K562 (cell line): Measurements from ENCODE around the gene NAPEPLD. TPM values are rescaled to one million over a fixed set of nuclear protein-coding genes. Genes with fewer than 3 reads are reported as not detected.

Experiments used
- CHD1 ChIP-seq: fragments of 200-600 bp; sonication (generic); IDR thresholded peaks from one replicate; pipeline ENCODE4 v1.6.1; 2012; ENCODE audit warnings: mild to moderate bottlenecking, moderate library complexity, low read length, inconsistent platforms
- CREB3L1 ChIP-seq: fragments of 450-650 bp; IDR thresholded peaks from 2 replicates; pipeline ENCODE4 v1.6.1; 2014; ENCODE audit warnings: low read depth, mild to moderate bottlenecking, moderate library complexity, borderline replicate concordance
- CSDE1 ChIP-seq, 2 experiments: fragments of 450-650 bp; IDR thresholded peaks; 2 replicates each; pipeline ENCODE4 v1.6.1; 2016; ENCODE audit warnings: mild to moderate bottlenecking in 1 of 2
- CXXC5 ChIP-seq: fragments of 250-450 bp; sonication (Bioruptor Pico); IDR thresholded peaks from 2 replicates; pipeline ENCODE4 v1.8.0; 2022; ENCODE audit warnings: inconsistent platforms, mild to moderate bottlenecking, moderate library complexity
- GABPA ChIP-seq: fragments of 200-800 bp; sonication (Bioruptor generic); conservative IDR thresholded peaks from 2 replicates; pipeline ENCODE4 v1.6.1; 2016; ENCODE audit warnings: low read depth, missing genetic modification characterization, missing compliant biosample characterization
- GABPB2 ChIP-seq: fragments of 250-450 bp; sonication (Bioruptor Pico); conservative IDR thresholded peaks from 2 replicates; pipeline ENCODE4 v1.5.1; 2021; ENCODE audit warnings: mild to moderate bottlenecking
- KLF16 ChIP-seq: IDR thresholded peaks from 2 replicates; pipeline ENCODE4 v1.6.1; 2016; ENCODE audit warnings: antibody characterized with exemption
- MEF2A ChIP-seq: IDR thresholded peaks from 2 replicates; pipeline ENCODE4 v1.6.1; 2011; ENCODE audit warnings: low read depth, mild to moderate bottlenecking, low read length, moderate library complexity; ENCODE audit not compliant: control insufficient read depth
- MIER1 ChIP-seq: fragments of 450-650 bp; IDR thresholded peaks from 2 replicates; pipeline ENCODE4 v1.6.1; 2016; ENCODE audit warnings: antibody characterized with exemption, mild to moderate bottlenecking, low read depth
- MTA2 ChIP-seq: fragments of 450-650 bp; IDR thresholded peaks from 2 replicates; pipeline ENCODE4 v1.6.1; 2016; ENCODE audit warnings: low read depth
- NEUROD1 ChIP-seq: fragments of 150-350 bp; IDR thresholded peaks from 2 replicates; pipeline ENCODE4 v1.6.1; 2014; ENCODE audit warnings: borderline replicate concordance, low read length, low read depth; ENCODE audit not compliant: partially characterized antibody
- NFE2 ChIP-seq: IDR thresholded peaks from 2 replicates; pipeline ENCODE4 v1.6.1; 2014; ENCODE audit warnings: antibody characterized with exemption, low read depth
- NFYB ChIP-seq: IDR thresholded peaks from 2 replicates; pipeline ENCODE4 v1.6.1; 2011; ENCODE audit warnings: mild to moderate bottlenecking, moderate library complexity; ENCODE audit not compliant: insufficient read length; ENCODE audit errors: extremely low read depth
- RBM22 ChIP-seq: fragments of 200-400 bp; formaldehyde crosslinking; IDR thresholded peaks from 2 replicates; pipeline ENCODE4 v1.6.1; 2018; ENCODE audit warnings: low read length, low read depth; ENCODE audit not compliant: poor library complexity, severe bottlenecking
- RUNX1 ChIP-seq: sonication (generic); IDR thresholded peaks from 2 replicates; pipeline ENCODE4 v1.6.1; 2016; ENCODE audit warnings: antibody characterized with exemption, low read depth
- SREBF1 ChIP-seq: fragments of 150-350 bp; IDR thresholded peaks from 2 replicates; pipeline ENCODE4 v1.6.1; 2014; ENCODE audit warnings: antibody characterized with exemption, low read depth, low read length, borderline replicate concordance
- ZBTB43 ChIP-seq: sonication (generic); formaldehyde crosslinking; IDR thresholded peaks from 2 replicates; pipeline ENCODE4 v1.8.0; 2023; ENCODE audit warnings: mild to moderate bottlenecking, missing genetic modification reagents
- ZNF354B ChIP-seq: fragments of 250-450 bp; sonication (Bioruptor Pico); IDR thresholded peaks from 2 replicates; pipeline ENCODE4 v1.4.0; 2020
- ZNF41 ChIP-seq: fragments of 250-450 bp; sonication (Bioruptor Pico); conservative IDR thresholded peaks from 2 replicates; pipeline ENCODE4 v1.4.0; 2020; ENCODE audit warnings: mild to moderate bottlenecking
- ZNF449 ChIP-seq: fragments of 250-450 bp; sonication (Bioruptor Pico); IDR thresholded peaks from 2 replicates; pipeline ENCODE4 v1.8.0; 2022; ENCODE audit warnings: moderate library complexity, mild to moderate bottlenecking, inconsistent platforms
- ZNF707 ChIP-seq: fragments of 250-450 bp; sonication (Bioruptor Pico); conservative IDR thresholded peaks from 2 replicates; pipeline ENCODE4 v1.8.0; 2022; ENCODE audit warnings: inconsistent platforms, mild to moderate bottlenecking, moderate library complexity
- ZNF780A ChIP-seq: fragments of 250-450 bp; sonication (Bioruptor Pico); IDR thresholded peaks from 2 replicates; pipeline ENCODE4 v1.5.0; 2021; ENCODE audit warnings: mild to moderate bottlenecking
- polyA plus RNA-seq, 8 experiments: library from polyadenylated mRNA; depleted of rRNA in 4 of 8; stranded (reverse) in 5 of 8; unstranded in 3 of 8; fragments of >200 nt; fragmentation: Nextera tagmentation in 2 of 8; fragmentation: Illumina TruSeq in 1 of 8; extraction: Ambion mirVana in 2 of 8; extraction: Trizol in 1 of 8; gene quantifications; 2 replicates each; pipeline versions ENCODE4 v1.2.1 to v1.2.3, GENCODE V29; 2011 to 2014; ENCODE audit warnings: inconsistent platforms in 1 of 8, missing spikeins in 1 of 8
- total RNA-seq, 7 experiments: library from RNA; depleted of rRNA in 6 of 7; stranded (reverse); fragments of >200 nt in 6 of 7; fragmentation: Illumina TruSeq in 2 of 7; extraction: Trizol in 2 of 7; gene quantifications; 2 replicates each; pipeline versions ENCODE4 v1.2.1 to v1.2.3, GENCODE V29; 2011 to 2021; ENCODE audit warnings: low replicate concordance in 1 of 7
- TF ChIP-seq, protein P1 (sequence below): fragments of 250-450 bp; sonication (Bioruptor Pico); IDR thresholded peaks from 2 replicates; pipeline ENCODE4 v1.4.0; 2020; ENCODE audit warnings: mild to moderate bottlenecking, moderate library complexity, borderline replicate concordance

The NAPEPLD gene
- total and polyA plus RNA-seq, 9 of the 15 experiments (the other 6 are each of a cell fraction or from before 2014, with no cell fraction given): 3.2 to 11.0 (median 7.5) TPM

GRCh38 chr7:103119791-103120291 is 29.1 kb downstream of the NAPEPLD start (continued):
- TF ChIP-seq SREBF1 (no peak), GABPA (0 out of 2 replicates have a peak, but pooled peaks have one; percentile 19), MTA2 (peak; percentile 97), MIER1 (0 out of 2 replicates have a peak, but pooled peaks have one; percentile 45), ZNF41 (CRISPR knock-in tag) (no peak), NFYB (no peak), MEF2A (peak; percentile 58; the same call in 1 of the 2 replicates), KLF16 (peak; percentile 96), RBM22 (no peak), CHD1 (no peak), ZNF354B (CRISPR knock-in tag) (no peak), NFE2 (peak; percentile 49; the same call in 1 of the 2 replicates), ZNF707 (CRISPR knock-in tag) (no peak), NEUROD1 (peak; percentile 32), GABPB2 (CRISPR knock-in tag) (no peak), ZNF449 (CRISPR knock-in tag) (no peak), CREB3L1 (peak; percentile 60; the same call in 1 of the 2 replicates), ZBTB43 (CRISPR knock-in tag) (peak; percentile 79; the same call in 1 of the 2 replicates), CSDE1 (IDR thresholded peaks at IDR 0.05) (no peak), RUNX1 (peak; percentile 80; the same call in 1 of the 2 replicates), ZNF780A (CRISPR knock-in tag) (no peak), CXXC5 (CRISPR knock-in tag) (peak; percentile 97)
- TF ChIP-seq, protein P1, sequence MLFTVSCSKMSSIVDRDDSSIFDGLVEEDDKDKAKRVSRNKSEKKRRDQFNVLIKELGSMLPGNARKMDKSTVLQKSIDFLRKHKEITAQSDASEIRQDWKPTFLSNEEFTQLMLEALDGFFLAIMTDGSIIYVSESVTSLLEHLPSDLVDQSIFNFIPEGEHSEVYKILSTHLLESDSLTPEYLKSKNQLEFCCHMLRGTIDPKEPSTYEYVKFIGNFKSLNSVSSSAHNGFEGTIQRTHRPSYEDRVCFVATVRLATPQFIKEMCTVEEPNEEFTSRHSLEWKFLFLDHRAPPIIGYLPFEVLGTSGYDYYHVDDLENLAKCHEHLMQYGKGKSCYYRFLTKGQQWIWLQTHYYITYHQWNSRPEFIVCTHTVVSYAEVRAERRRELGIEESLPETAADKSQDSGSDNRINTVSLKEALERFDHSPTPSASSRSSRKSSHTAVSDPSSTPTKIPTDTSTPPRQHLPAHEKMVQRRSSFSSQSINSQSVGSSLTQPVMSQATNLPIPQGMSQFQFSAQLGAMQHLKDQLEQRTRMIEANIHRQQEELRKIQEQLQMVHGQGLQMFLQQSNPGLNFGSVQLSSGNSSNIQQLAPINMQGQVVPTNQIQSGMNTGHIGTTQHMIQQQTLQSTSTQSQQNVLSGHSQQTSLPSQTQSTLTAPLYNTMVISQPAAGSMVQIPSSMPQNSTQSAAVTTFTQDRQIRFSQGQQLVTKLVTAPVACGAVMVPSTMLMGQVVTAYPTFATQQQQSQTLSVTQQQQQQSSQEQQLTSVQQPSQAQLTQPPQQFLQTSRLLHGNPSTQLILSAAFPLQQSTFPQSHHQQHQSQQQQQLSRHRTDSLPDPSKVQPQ (CRISPR knock-in tag): no peak
